Adrenal gland (tissue), 12 donors: ENCODE data around the gene DNAJB14. TPM values are rescaled to one million over a fixed set of nuclear protein-coding genes. Genes with fewer than 3 reads are reported as not detected.
A peak's percentile ranks its signal among the peaks of the same experiment; 100 is the strongest.

Experiments
- DNase-seq, 7 donors: peaks; one replicate each; pipeline ENCODE4 v3.0.0-alpha.2; 2019 to 2020
- H3K27ac ChIP-seq, 5 donors: fragments of 200-600 bp; sonication (generic) in 4 of 5; 1 replicate in 3 of 5; 2 replicates in 2 of 5; pipeline versions ENCODE4 v1.5.1 to v1.8.0; 2016 to 2020; ENCODE audit warnings: mild to moderate bottlenecking in 1 of 5
- H3K27me3 ChIP-seq: fragments of 200-600 bp; 2 replicates; pipeline ENCODE4 v1.8.0; 2021
- H3K36me3 ChIP-seq, 2 donors: fragments of 200-600 bp; replicated peaks in 1 of 2; 1 replicate in 1 of 2; 2 replicates in 1 of 2; pipeline versions ENCODE4 v1.5.1 to v1.8.0; 2018 to 2022
- H3K4me1 ChIP-seq, 2 donors: fragments of 200-600 bp; replicated peaks in 1 of 2; 1 replicate in 1 of 2; 2 replicates in 1 of 2; pipeline versions ENCODE4 v1.5.1 to v1.8.0; 2018 to 2021
- H3K4me3 ChIP-seq, 4 donors: fragments of 200-600 bp; sonication (generic) in 3 of 4; one replicate each; pipeline ENCODE4 v1.5.1; 2016 to 2018
- H3K9me3 ChIP-seq, 3 donors: fragments of 200-600 bp; sonication (generic) in 1 of 3; replicated peaks in 1 of 3; 1 replicate in 2 of 3; 2 replicates in 1 of 3; pipeline versions ENCODE4 v1.5.1 to v1.8.0; 2016 to 2021
- POLR2A ChIP-seq, 2 donors: fragments of 450-650 bp; IDR thresholded peaks; one replicate each; pipeline ENCODE4 v1.6.1; 2017; ENCODE audit warnings: antibody characterized with exemption in 2 of 2, mild to moderate bottlenecking in 2 of 2, moderate library complexity in 1 of 2
- WGBS, 4 donors: extraction: QIAGEN DNeasy Blood & Tissue Kit in 2 of 4; methylation state at CpG; one replicate each; pipeline versions ENCODE4 v1.1.5 to v1.1.7; 2013 to 2017; 5-methylcytosine and 5-hydroxymethylcytosine counted together
- intact Hi-C, 2 donors: fragments of 100-400 bp; cut with DNase I; formaldehyde crosslinking; loops; one replicate each; pipeline versions ENCODE4 v1.14.1 to v1.15.0; 2022 to 2023
- polyA plus RNA-seq, 3 donors: library from polyadenylated mRNA; stranded (reverse); fragments of 200-250 nt in 2 of 3; fragments of 350-450 nt in 1 of 3; fragmentation: Illumina TruSeq in 1 of 3; extraction: RNeasy Lipid Tissue Mini Kit (QIAGEN cat#74804) in 1 of 3; gene quantifications; one replicate each; pipeline ENCODE4 v1.2.3, GENCODE V29; 2013 to 2014
- total RNA-seq, 9 donors: library from RNA; depleted of rRNA in 4 of 9; stranded (reverse); fragments of >200 nt in 4 of 9; fragments of 120-200 nt in 1 of 9; fragmentation: NEBNext Ultra II Directional in 1 of 9; extraction: Animal tissue kit (Norgen Biotek cat#: 25700) in 1 of 9; gene quantifications; one replicate each; pipeline versions ENCODE4 v1.1.0 to v1.2.4, GENCODE V29; 2013 to 2023
- TF ChIP-seq, protein P1 (sequence below), 6 experiments: fragments of 450-650 bp in 4 of 6; fragments of 200-600 bp in 2 of 6; sonication (generic) in 1 of 6; IDR thresholded peaks; 1 replicate in 5 of 6; 2 replicates in 1 of 6; pipeline versions ENCODE4 v1.5.1 to v1.8.0; 2016 to 2021; ENCODE audit warnings: antibody characterized with exemption in 6 of 6, mild to moderate bottlenecking in 2 of 6, moderate library complexity in 1 of 6
- donor health status: healthy with polysubstance abuse.
- donor health status: Bipolar disorder and iron deficiency.
- donor health status: DM: yes; HTN: yes; CAD: no.
- donor health status: DM: no; HTN: no; CAD: no.
- donor health status: DM: no; HTN: no; CAD: no.
- donor health status: DM: yes; HTN: yes; CAD: no.

DNAJB14 gene
- total and polyA plus RNA-seq, 12 donors: 7.2 to 53.7 (median 33.3) TPM

DNA sequence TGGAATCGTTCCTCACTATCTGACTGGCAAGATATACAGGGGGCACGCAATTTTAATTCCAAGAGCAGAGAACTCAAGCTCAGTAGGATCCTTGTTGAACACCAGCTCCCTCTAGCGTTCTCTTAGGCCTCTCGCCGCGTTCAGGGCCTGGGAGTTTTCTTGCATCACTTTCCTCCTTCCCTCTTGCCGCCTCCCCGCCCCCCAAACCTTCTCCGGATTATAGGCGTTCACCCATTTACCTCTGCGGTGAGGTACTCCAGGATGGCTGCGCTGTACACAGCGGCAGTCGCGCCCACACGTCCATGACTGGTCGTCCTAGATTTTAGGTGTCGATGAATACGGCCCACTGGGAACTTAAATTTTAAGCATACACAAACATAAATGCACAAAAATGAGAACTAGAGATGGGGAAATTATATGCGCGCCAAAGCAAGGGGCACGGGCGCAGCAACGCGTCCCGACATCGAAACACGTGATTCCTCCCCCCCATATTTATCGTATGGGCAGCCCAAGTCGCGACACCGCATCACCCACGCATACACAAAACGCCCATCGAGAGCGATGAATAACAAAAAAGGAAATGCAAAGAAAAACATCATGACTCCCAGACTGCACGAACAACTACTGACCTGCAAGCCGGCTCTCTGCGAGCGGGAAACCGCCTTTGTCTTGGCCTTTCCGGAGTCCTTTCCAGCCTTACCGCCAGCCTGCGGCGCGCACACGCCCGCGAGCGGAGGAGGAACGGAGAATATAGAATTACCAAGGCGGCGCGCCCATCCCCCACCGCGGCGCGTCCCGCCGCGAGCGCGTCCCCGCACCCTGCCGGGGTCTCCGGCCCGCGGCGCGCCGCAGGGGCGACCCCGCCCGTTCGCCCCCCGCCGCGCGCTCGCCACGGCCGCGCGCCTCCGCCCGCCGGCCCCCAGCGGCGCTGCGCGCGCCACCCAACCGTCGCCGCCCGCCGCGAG, 2.9 kb upstream of the DNAJB14 start:
- peak; percentile 87 to 96 (median 91) for DNase-seq
- Histone ChIP-seq H3K4me3 (peak overlapping the region; percentile 11 to 69 (median 44)), H3K27me3 (no peaks in the 10 kb centered on the region), H3K27ac (peak overlapping the region; percentile 57 to 93 (median 88)), H3K4me1 (peaks cover 5 to 35% of the 10 kb centered on the region in 2 donors), H3K36me3 (peaks cover 0 to 9% of the 10 kb centered on the region in 2 donors), H3K9me3 (no peaks in the 10 kb centered on the region)
- 0% methylated on average over 41 to 98 of the region's 98 CpGs for WGBS, 4 donors
- TF ChIP-seq, protein P1, sequence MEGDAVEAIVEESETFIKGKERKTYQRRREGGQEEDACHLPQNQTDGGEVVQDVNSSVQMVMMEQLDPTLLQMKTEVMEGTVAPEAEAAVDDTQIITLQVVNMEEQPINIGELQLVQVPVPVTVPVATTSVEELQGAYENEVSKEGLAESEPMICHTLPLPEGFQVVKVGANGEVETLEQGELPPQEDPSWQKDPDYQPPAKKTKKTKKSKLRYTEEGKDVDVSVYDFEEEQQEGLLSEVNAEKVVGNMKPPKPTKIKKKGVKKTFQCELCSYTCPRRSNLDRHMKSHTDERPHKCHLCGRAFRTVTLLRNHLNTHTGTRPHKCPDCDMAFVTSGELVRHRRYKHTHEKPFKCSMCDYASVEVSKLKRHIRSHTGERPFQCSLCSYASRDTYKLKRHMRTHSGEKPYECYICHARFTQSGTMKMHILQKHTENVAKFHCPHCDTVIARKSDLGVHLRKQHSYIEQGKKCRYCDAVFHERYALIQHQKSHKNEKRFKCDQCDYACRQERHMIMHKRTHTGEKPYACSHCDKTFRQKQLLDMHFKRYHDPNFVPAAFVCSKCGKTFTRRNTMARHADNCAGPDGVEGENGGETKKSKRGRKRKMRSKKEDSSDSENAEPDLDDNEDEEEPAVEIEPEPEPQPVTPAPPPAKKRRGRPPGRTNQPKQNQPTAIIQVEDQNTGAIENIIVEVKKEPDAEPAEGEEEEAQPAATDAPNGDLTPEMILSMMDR (IDR thresholded peaks at IDR 0.05): peak; percentile 70 to 93 (median 82)
- peak in 1 of 2 donors; percentile 18 for TF ChIP-seq POLR2A (IDR thresholded peaks at IDR 0.05)
- intact Hi-C loops: loop anchor here (5.0 to 10.0 kb wide), 3 partner anchors 55 to 385 kb away; partner anchors contain the start of genes DAPP1 (in 1 of the 2), LAMTOR3 (in 1 of the 2) and TRMT10A (in 1 of the 2)

DNA sequence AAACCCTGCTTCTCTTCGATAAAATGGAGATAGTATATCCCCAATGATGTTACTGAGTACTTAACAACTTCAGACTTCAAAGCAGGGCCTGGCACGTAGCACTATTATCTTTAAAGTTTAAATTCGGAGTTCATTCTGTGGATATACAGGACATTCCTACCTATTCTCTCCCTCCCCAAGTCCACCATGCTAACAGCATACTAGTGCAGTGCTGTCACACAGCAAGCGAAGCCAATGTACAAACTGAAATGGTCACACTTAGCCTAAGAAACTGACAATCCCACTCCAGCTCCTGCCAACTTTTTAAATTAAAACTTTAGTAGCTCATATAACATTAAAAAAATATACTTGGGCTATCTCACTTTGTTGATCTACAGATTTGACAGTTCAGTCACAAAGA, 1.2 kb upstream of the DNAJB14 start:
- WGBS, 4 donors: 78 to 89% (median 85%) methylated on average over 4 of the region's 4 CpGs
- Histone ChIP-seq H3K4me3 (no peak overlapping the region), H3K27ac (peak overlapping the region in 4 of 5 donors; percentile 83 to 93 (median 92)), H3K36me3 (peaks cover 0 to 9% of the 10 kb centered on the region in 2 donors), H3K9me3 (no peaks in the 10 kb centered on the region), H3K27me3 (no peaks in the 10 kb centered on the region), H3K4me1 (peaks cover 5 to 45% of the 10 kb centered on the region in 2 donors)
- intact Hi-C loops: loop anchor here (5.0 to 10.0 kb wide), 3 partner anchors 53 to 383 kb away; partner anchors contain the start of genes DAPP1 (in 1 of the 2), LAMTOR3 (in 1 of the 2) and TRMT10A (in 1 of the 2)
- TF ChIP-seq, protein P1 (IDR thresholded peaks at IDR 0.05): no peak
- TF ChIP-seq POLR2A (IDR thresholded peaks at IDR 0.05): no peak
- no peak for DNase-seq

GRCh38 chr4:99947190-99947578, 766 bp upstream of the DNAJB14 start:
- TF ChIP-seq, protein P1 (IDR thresholded peaks at IDR 0.05): no peak
- TF ChIP-seq POLR2A (IDR thresholded peaks at IDR 0.05): no peak
- no peaks in the 10 kb centered on the region for H3K27me3 ChIP-seq
- peak overlapping the region in 1 of 4 donors; percentile 91 for H3K4me3 ChIP-seq
- H3K4me1 ChIP-seq: peaks cover 5 to 45% of the 10 kb centered on the region in 2 donors
- H3K27ac ChIP-seq: peak overlapping the region; percentile 74 to 93 (median 91)
- 17 to 25% (median 22%) methylated on average over 8 of the region's 8 CpGs for WGBS, 4 donors
- no peaks in the 10 kb centered on the region for H3K9me3 ChIP-seq
- intact Hi-C loops: loop anchor here (5.0 to 10.0 kb wide), 3 partner anchors 52 to 382 kb away; partner anchors contain the start of genes DAPP1 (in 1 of the 2), LAMTOR3 (in 1 of the 2) and TRMT10A (in 1 of the 2)
- no peak for DNase-seq
- peaks cover 0 to 9% of the 10 kb centered on the region in 2 donors for H3K36me3 ChIP-seq
